GM18867 (cell line): Measurements from ENCODE around the gene SLC16A9.
"Not testable (repeated sequence)": the region's sequence is repeated elsewhere in the genome, so short reads cannot be mapped to it uniquely, and the experiment has no call there.

ENCODE experiments used
- ATAC-seq: cut with Tn5 transposase; IDR thresholded peaks from one replicate; pipeline ENCODE4 v1.9.1; 2021; ENCODE audit warnings: mild to moderate bottlenecking, moderate library complexity; ENCODE audit not compliant: unreplicated experiment

Gene SLC16A9

GRCh38 chr10:59677253-59677831 lies 32.3 kb downstream of the SLC16A9 start:
- no peak for ATAC-seq

DNA sequence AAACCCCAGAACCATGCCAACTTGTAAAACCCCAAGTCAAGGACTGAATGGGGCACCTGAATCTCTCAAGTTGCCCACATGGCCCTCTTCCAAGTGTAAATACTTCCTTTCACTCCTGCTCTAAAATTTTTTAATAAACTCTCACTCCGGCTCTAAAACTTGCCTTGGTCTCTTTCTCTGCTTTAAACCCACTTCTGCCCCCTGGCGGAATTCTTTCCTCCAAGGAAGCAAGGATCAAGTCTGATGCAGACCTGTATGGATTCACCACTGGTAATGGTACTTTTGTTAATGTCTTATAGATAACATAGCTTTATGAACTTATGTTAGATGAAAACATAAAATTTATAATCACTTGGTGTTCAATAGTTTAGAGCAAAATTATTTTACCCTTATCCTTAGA lies 33.8 kb downstream of the SLC16A9 start:
- ATAC-seq: no peak

GRCh38 chr10:59674215-59674836 lies 35.3 kb downstream of the SLC16A9 start:
- ATAC-seq: no peak

- no peak for ATAC-seq
These were observed 37.3 kb downstream of the SLC16A9 start for GRCh38 chr10:59672150-59672875.

GRCh38 chr10:59670269-59670668 lies 39.4 kb downstream of the SLC16A9 start:
- no peak for ATAC-seq

DNA sequence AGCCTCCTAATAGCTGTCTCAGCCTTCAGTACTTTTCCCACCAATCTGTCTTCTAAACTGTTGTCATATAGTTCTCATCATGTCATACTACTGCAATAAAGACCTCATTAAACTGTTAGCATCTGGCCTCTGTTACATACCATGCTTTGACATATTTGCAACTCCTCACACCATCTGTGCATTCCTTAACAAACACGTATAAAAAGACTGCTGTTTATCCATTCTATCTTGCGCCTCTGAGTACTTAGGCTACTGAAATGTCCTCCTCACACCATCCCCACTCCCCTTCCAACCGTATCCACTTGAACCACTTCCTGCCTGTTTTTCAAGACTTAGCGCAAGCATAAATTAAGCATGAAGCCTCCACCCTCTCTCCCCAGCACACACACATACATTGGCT lies 41.6 kb downstream of the SLC16A9 start:
- no peak for ATAC-seq

GRCh38 chr10:59666310-59666709 lies 43.3 kb downstream of the SLC16A9 start:
- ATAC-seq: no peak

- not testable (repeated sequence) for ATAC-seq
These were observed 46.4 kb downstream of the SLC16A9 start for GRCh38 chr10:59663213-59663612.

DNA sequence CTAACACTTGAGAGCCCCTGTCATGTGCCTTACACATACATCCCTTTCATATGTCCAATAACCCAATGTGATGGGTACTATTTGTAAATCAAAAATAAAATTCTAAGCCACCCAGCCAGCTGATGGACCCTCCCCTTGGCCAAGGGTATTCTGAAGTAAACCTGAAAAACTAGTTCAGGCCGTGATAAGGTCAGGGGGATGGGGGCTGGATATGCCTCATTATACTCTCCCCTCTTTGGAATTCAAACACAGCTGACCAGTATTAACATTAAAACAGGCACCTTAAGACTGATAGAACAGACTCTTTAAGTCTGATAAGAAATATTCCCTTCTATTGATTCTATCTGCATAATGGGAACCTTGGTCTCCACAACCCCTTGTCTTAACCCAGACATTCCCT lies 51.9 kb downstream of the SLC16A9 start:
- no peak for ATAC-seq

GRCh38 chr10:59655309-59655708 lies 54.3 kb downstream of the SLC16A9 start:
- no peak for ATAC-seq

GRCh38 chr10:59654007-59654406 lies 55.6 kb downstream of the SLC16A9 start:
- no peak for ATAC-seq

DNA sequence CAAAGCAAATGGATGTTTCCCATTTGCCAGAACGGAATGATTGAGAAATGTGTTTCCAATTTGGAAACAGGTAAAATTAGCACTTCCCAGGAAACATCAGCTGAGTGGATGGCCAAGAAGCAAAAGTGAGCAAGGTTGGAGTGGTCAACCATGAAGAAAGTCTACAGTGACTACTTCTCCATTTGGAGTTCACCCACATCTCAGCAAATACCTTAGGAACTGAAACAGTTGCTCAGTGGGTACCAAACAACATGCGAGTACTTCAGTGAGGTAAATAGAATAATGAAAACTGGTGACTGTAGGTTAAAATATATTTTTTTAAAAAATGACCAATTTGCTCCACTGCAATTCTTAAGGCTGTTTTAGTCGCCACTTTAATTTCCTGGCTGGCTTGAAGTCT lies 57.7 kb downstream of the SLC16A9 start:
- no peak for ATAC-seq

- no peak for ATAC-seq
These were observed 59.9 kb downstream of the SLC16A9 start for GRCh38 chr10:59649606-59650346.

DNA sequence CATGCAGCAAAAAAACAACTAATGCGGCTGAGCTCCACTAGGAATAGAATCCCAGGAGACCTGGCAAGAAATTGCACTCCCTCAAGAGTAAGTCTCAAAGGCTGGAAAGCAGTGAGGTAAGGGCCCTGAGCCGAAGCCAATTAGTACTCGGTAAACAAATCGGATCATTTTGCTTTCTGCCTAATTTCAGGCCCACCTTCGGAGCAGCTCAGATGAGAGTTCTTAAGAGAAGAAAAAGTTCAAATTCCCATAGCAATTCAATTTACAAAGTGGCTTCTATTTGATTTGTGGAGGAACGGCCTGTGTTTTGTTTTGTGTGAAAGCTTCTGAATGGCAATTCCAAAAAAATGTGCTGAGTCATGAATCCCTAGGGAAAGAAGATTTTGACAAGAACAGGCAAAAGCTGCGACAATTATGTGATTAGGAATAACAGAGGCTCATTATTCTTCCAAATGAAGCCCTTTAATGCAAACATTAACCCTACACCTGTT lies 60.9 kb downstream of the SLC16A9 start:
- ATAC-seq: no peak

- ATAC-seq: no peak
These were observed 64.8 kb downstream of the SLC16A9 start for GRCh38 chr10:59644841-59645240.

- not testable (repeated sequence) for ATAC-seq
These were observed 68.0 kb downstream of the SLC16A9 start for GRCh38 chr10:59641688-59642087.

DNA sequence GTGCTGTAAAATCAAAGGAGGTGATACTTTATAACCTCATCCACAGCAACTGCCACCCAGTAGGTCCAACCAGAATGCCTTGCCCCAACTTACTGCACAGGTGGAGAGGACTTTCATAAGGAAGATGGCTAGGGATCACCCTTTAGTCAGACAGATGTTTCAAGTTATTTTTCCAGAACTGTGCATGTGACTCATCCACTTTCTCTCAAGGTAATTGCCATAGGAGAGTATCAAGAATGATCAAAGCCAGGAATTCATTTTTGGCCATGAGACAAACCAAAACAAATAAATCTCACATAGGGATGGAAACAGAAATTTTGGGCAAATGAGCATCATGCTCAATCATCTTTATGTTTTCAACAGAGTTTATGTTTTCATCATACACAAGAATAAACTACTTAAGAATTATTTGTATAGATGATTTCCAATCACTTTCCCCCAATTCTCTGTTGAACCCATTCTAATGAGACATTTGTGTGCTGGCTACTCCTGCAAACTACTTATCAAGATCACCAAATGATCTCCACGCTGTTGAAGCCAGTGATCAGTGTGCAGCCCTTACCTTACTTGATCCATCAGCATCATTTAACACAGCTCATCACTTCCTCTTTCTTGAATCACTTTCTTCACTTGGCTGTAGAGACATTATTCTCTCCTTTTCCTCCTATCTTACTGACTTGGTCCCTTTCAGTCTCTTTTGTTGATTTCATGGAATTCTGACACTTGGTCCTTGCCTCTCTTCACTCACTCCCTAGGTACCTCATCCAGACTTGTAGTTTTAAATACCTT lies 74.0 kb downstream of the SLC16A9 start:
- ATAC-seq: no peak

- ATAC-seq: no peak
These were observed 75.5 kb downstream of the SLC16A9 start for GRCh38 chr10:59634102-59634501.

DNA sequence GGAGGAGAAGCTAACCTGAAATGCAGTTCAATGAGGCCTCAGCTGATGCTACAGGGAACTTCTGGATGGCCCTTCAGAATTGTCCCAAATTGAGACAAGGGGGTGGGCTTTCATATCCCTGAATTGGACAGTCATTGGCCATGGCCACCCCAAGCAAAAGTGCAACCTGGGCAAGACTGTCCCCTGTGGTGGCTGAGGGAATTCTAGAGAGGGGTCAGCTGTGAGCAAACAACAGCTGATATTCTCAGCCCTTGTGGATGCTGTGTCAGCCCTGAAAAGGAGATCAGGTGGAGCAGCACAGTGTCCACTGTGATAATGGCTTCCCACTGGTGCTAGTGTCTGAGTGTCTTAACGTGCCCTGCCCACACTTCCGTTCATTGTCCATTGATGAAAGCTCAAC lies 76.6 kb downstream of the SLC16A9 start:
- ATAC-seq: no peak

DNA sequence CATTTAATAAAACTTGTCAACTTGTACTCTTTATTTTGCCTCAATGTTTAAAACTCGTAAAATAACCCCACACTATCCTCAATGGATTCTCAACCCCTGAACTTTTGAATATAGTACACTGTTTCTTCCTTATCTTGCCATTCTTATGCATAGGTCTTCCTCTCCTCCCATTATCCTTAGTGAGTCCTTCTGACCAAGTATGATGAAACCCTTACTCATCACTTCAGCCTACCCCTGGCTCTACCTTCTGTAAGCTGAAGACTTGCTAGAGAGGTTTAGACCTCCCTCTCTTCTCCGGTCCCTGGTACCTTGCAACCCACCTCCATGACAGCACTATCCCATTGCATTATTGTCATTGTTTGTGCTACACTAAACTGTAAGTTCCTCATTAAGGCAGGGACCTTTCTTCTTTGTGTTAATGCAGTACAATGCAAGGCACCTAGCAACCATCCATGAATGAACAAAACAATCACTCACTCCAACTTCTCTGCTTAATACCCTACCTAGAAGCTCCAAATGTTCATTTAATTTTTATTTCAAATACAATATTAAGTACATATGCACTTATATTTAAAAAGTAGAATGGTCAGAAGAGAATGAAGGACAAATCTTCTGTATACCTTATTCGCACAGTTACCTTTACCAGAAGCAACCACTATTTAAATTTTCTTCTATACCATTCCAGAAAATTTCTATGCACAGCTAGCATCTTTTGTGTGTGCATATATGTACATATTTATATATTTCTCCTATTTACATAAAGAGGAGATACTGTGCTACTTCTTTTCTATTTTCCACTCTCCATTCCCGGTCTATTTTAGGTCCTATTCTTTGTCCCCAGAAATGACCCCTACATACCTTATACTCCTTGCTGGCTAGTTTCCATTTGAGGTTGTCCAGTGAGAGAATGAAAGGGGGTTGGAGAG lies 77.5 kb downstream of the SLC16A9 start:
- no peak for ATAC-seq
